HEK293 (cell line): ENCODE measurements around the gene CCR6.

Experiments
- CTCF ChIP-seq: fragments of 450-650 bp; formaldehyde crosslinking; IDR thresholded peaks from 2 replicates; pipeline ENCODE4 v1.5.1; 2016; ENCODE audit warnings: missing biosample characterization, missing genetic modification characterization
- ELK4 ChIP-seq: IDR thresholded peaks from 2 replicates; pipeline ENCODE4 v1.6.1; 2011; ENCODE audit warnings: mild to moderate bottlenecking, low read depth, low read length, borderline replicate concordance
- SP2 ChIP-seq: fragments of 450-650 bp; formaldehyde crosslinking; IDR thresholded peaks from 2 replicates; pipeline ENCODE4 v1.5.1; 2016; ENCODE audit warnings: missing biosample characterization, missing genetic modification characterization
- ZBTB17 ChIP-seq: fragments of 450-650 bp; formaldehyde crosslinking; IDR thresholded peaks from 2 replicates; pipeline ENCODE4 v1.5.1; 2016; ENCODE audit warnings: missing biosample characterization, missing genetic modification characterization

DNA sequence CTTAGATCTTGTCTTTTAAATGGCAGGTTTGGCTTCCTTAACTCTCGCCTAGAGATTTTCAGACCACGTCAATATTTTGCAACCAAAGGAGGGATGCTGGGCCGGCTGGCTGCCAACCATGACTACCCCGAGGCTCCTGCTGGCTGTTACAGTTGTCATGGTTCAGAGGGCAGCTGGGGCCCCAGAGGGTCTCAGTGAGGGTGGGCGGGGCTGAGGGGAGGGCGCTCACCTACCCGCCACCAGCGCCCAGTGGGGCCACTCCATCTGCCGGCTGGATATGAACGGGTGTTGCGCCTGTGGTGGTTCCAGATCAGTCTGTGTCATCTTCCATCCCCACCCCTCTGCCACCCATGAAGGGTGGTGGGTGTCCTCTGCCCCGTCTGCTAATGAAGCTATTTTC lies 22.6 kb downstream of the CCR6 start:
- TF ChIP-seq ZBTB17 (tag by site-specific recombination): no peak
- TF ChIP-seq ELK4: no peak
- TF ChIP-seq CTCF (tag by site-specific recombination): no peak
- no peak for TF ChIP-seq SP2 (tag by site-specific recombination)
